HEK293 (cell line): ENCODE results near the gene MELTF.

Experiments
- ZNF350 ChIP-seq: fragments of 450-650 bp; formaldehyde crosslinking; IDR thresholded peaks from 2 replicates; pipeline ENCODE4 v1.5.0; 2017; ENCODE audit warnings: missing biosample characterization, mild to moderate bottlenecking, missing genetic modification characterization
- TF ChIP-seq, protein P1 (sequence below): fragments of 450-650 bp; formaldehyde crosslinking; IDR thresholded peaks from 2 replicates; pipeline ENCODE4 v1.5.1; 2016; ENCODE audit warnings: missing biosample characterization, missing genetic modification characterization

GRCh38 chr3:197041875-197042488, 12.4 kb upstream of the MELTF start:
- TF ChIP-seq, protein P1, sequence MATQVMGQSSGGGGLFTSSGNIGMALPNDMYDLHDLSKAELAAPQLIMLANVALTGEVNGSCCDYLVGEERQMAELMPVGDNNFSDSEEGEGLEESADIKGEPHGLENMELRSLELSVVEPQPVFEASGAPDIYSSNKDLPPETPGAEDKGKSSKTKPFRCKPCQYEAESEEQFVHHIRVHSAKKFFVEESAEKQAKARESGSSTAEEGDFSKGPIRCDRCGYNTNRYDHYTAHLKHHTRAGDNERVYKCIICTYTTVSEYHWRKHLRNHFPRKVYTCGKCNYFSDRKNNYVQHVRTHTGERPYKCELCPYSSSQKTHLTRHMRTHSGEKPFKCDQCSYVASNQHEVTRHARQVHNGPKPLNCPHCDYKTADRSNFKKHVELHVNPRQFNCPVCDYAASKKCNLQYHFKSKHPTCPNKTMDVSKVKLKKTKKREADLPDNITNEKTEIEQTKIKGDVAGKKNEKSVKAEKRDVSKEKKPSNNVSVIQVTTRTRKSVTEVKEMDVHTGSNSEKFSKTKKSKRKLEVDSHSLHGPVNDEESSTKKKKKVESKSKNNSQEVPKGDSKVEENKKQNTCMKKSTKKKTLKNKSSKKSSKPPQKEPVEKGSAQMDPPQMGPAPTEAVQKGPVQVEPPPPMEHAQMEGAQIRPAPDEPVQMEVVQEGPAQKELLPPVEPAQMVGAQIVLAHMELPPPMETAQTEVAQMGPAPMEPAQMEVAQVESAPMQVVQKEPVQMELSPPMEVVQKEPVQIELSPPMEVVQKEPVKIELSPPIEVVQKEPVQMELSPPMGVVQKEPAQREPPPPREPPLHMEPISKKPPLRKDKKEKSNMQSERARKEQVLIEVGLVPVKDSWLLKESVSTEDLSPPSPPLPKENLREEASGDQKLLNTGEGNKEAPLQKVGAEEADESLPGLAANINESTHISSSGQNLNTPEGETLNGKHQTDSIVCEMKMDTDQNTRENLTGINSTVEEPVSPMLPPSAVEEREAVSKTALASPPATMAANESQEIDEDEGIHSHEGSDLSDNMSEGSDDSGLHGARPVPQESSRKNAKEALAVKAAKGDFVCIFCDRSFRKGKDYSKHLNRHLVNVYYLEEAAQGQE: no peak
- no peak for TF ChIP-seq ZNF350 (tag by site-specific recombination)
